H9 (cell line): ENCODE results near the gene ZNHIT2. TPM values are rescaled to one million over a fixed set of nuclear protein-coding genes. Genes with fewer than 3 reads are reported as not detected.

Experiments
- DNase-seq: peaks from one replicate; pipeline ENCODE4 v3.0.0-alpha.2; 2017
- H2AFZ ChIP-seq: one replicate; pipeline ENCODE4 v1.6.1; 2013; ENCODE audit warnings: mild to moderate bottlenecking, low read length, control low read depth, moderate library complexity
- H2AK5ac ChIP-seq: 2 replicates; pipeline ENCODE4 v1.6.1; 2013; ENCODE audit warnings: low read length, control low read depth, mixed read lengths; ENCODE audit not compliant: insufficient read length
- H2BK120ac ChIP-seq: one replicate; pipeline ENCODE4 v1.6.1; 2013; ENCODE audit warnings: low read depth, mild to moderate bottlenecking, low read length, control low read depth, inconsistent platforms; ENCODE audit not compliant: poor library complexity, severe bottlenecking
- H2BK12ac ChIP-seq: 2 replicates; pipeline ENCODE4 v1.6.1; 2013; ENCODE audit warnings: low read length, control low read depth, mixed read lengths, low read depth; ENCODE audit not compliant: insufficient read length
- H2BK15ac ChIP-seq: 2 replicates; pipeline ENCODE4 v1.6.1; 2013; ENCODE audit warnings: low read depth, low read length, control low read depth
- H2BK20ac ChIP-seq: one replicate; pipeline ENCODE4 v1.6.1; 2013; ENCODE audit warnings: low read depth, mild to moderate bottlenecking, low read length, control low read depth, inconsistent platforms; ENCODE audit not compliant: poor library complexity, severe bottlenecking
- H2BK5ac ChIP-seq: 2 replicates; pipeline ENCODE4 v1.6.1; 2013; ENCODE audit warnings: low read length, control low read depth, mixed read lengths; ENCODE audit not compliant: insufficient read length
- H3K14ac ChIP-seq: 2 replicates; pipeline ENCODE4 v1.6.1; 2013; ENCODE audit warnings: low read length, control low read depth; ENCODE audit not compliant: insufficient read depth
- H3K18ac ChIP-seq: 2 replicates; pipeline ENCODE4 v1.6.1; 2013; ENCODE audit warnings: low read depth, mild to moderate bottlenecking, mixed read lengths, low read length, control low read depth; ENCODE audit not compliant: insufficient read length
- H3K23ac ChIP-seq: 2 replicates; pipeline ENCODE4 v1.6.1; 2013; ENCODE audit warnings: low read length, control low read depth, mixed read lengths, low read depth; ENCODE audit not compliant: insufficient read length
- H3K23me2 ChIP-seq: 2 replicates; pipeline ENCODE4 v1.6.1; 2013; ENCODE audit warnings: low read depth, mild to moderate bottlenecking, mixed read lengths, low read length, control low read depth; ENCODE audit not compliant: insufficient read length, poor library complexity, severe bottlenecking
- H3K27ac ChIP-seq: 2 replicates; pipeline ENCODE4 v1.5.1; 2013; ENCODE audit warnings: low read length, control low read depth, mixed read lengths, low read depth; ENCODE audit not compliant: insufficient read length
- H3K27me3 ChIP-seq: 2 replicates; pipeline ENCODE4 v1.6.1; 2013; ENCODE audit warnings: low read length, control low read depth, inconsistent platforms; ENCODE audit not compliant: insufficient read depth
- H3K4ac ChIP-seq: 2 replicates; pipeline ENCODE4 v1.6.1; 2013; ENCODE audit warnings: low read depth, mild to moderate bottlenecking, control low read depth, inconsistent platforms, low read length, moderate library complexity
- H3K4me1 ChIP-seq: 2 replicates; pipeline ENCODE4 v1.6.1; 2013; ENCODE audit warnings: low read length, control low read depth, inconsistent platforms; ENCODE audit not compliant: insufficient read depth
- H3K4me2 ChIP-seq: 2 replicates; pipeline ENCODE4 v1.6.1; 2013; ENCODE audit warnings: low read length, control low read depth, mixed read lengths; ENCODE audit not compliant: insufficient read length, insufficient read depth
- H3K56ac ChIP-seq: 2 replicates; pipeline ENCODE4 v1.6.1; 2013; ENCODE audit warnings: low read depth, mild to moderate bottlenecking, mixed read lengths, low read length, control low read depth; ENCODE audit not compliant: insufficient read length
- H3K79me1 ChIP-seq: 2 replicates; pipeline ENCODE4 v1.6.1; 2013; ENCODE audit warnings: low read depth, mild to moderate bottlenecking, moderate library complexity, low read length, control low read depth, inconsistent platforms; ENCODE audit not compliant: insufficient read depth, poor library complexity, severe bottlenecking
- H3K79me2 ChIP-seq: 2 replicates; pipeline ENCODE4 v1.6.1; 2013; ENCODE audit warnings: low read length, control low read depth, inconsistent platforms; ENCODE audit not compliant: insufficient read depth
- H3K9ac ChIP-seq: 2 replicates; pipeline ENCODE4 v1.6.1; 2013; ENCODE audit warnings: low read length, control low read depth, mixed read lengths; ENCODE audit not compliant: insufficient read length; ENCODE audit errors: extremely low read depth
- H3K9me3 ChIP-seq: one replicate; pipeline ENCODE4 v1.6.1; 2013; ENCODE audit warnings: low read depth, low read length, inconsistent platforms; ENCODE audit not compliant: control insufficient read depth
- H3T11ph ChIP-seq: one replicate; pipeline ENCODE4 v1.6.1; 2013; ENCODE audit warnings: mild to moderate bottlenecking, low read length, control low read depth, inconsistent platforms
- H4K20me1 ChIP-seq: one replicate; pipeline ENCODE4 v1.6.1; 2013; ENCODE audit not compliant: control insufficient read depth, insufficient read length, insufficient read depth
- H4K5ac ChIP-seq: 2 replicates; pipeline ENCODE4 v1.6.1; 2013; ENCODE audit warnings: low read depth, mild to moderate bottlenecking, mixed read lengths, low read length, control low read depth; ENCODE audit not compliant: insufficient read length
- H4K8ac ChIP-seq: replicated peaks from 2 replicates; pipeline ENCODE4 v1.6.1; 2013; ENCODE audit warnings: low read length, control low read depth, mixed read lengths, low read depth; ENCODE audit not compliant: insufficient read length
- H4K91ac ChIP-seq: 2 replicates; pipeline ENCODE4 v1.6.1; 2013; ENCODE audit warnings: low read depth, mild to moderate bottlenecking, moderate library complexity, mixed read lengths, low read length, control low read depth; ENCODE audit not compliant: insufficient read length
- H3K27ac Mint-ChIP-seq, 3 experiments: 2 replicates in 2 of 3; 3 replicates in 1 of 3; pipeline ENCODE4 v1.8.0; 2020 to 2021; ENCODE audit warnings: mixed read lengths in 3 of 3, mild to moderate bottlenecking in 1 of 3, moderate library complexity in 1 of 3
- H3K27me3 Mint-ChIP-seq: 2 replicates; pipeline ENCODE4 v1.8.0; 2021; ENCODE audit warnings: low read depth, mild to moderate bottlenecking, moderate library complexity, mixed read lengths
- H3K36me3 Mint-ChIP-seq, 3 experiments: 2 replicates in 2 of 3; 3 replicates in 1 of 3; pipeline ENCODE4 v1.8.0; 2020 to 2021; ENCODE audit warnings: low read depth in 3 of 3, mixed read lengths in 3 of 3; ENCODE audit not compliant: insufficient read depth in 1 of 3
- H3K4me1 Mint-ChIP-seq, 2 experiments: 2 replicates each; pipeline ENCODE4 v1.8.0; 2020; ENCODE audit warnings: mixed read lengths in 2 of 2
- H3K4me3 Mint-ChIP-seq, 2 experiments: 2 replicates in 1 of 2; 3 replicates in 1 of 2; pipeline ENCODE4 v1.8.0; 2020 to 2021; ENCODE audit warnings: mild to moderate bottlenecking in 2 of 2, mixed read lengths in 2 of 2, moderate library complexity in 1 of 2
- H3K9me3 Mint-ChIP-seq, 2 experiments: 2 replicates in 1 of 2; 3 replicates in 1 of 2; pipeline ENCODE4 v1.8.0; 2020; ENCODE audit warnings: mild to moderate bottlenecking in 2 of 2, mixed read lengths in 2 of 2, moderate library complexity in 1 of 2
- WGBS: extraction: QIAGEN DNeasy Blood & Tissue Kit; methylation state at CpG from one replicate; pipeline ENCODE4 v1.1.7; 2013; ENCODE audit warnings: missing lambda C conversion rate, low lambda C conversion rate, mixed read lengths; ENCODE audit not compliant: insufficient read length; ENCODE audit errors: extremely low coverage; 5-methylcytosine and 5-hydroxymethylcytosine counted together
- total RNA-seq: library from RNA; stranded (reverse); gene quantifications from 2 replicates; pipeline ENCODE4 v1.2.1, GENCODE V29; 2021
- TF ChIP-seq, protein P1 (sequence below): fragments of 200-600 bp; sonication (generic); conservative IDR thresholded peaks from 3 replicates; pipeline ENCODE4 v1.8.0; 2021; ENCODE audit warnings: antibody characterized with exemption, mild to moderate bottlenecking

ZNHIT2 gene
- total RNA-seq, 1 experiment from 2014 or later = 18.3 TPM

GRCh38 chr11:65084598-65085375, 32.7 kb downstream of the ZNHIT2 start:
- Histone ChIP-seq H3K18ac (peak overlapping the region; percentile 69), H3K23me2 (peaks cover 12% of the 10 kb centered on the region), H3K4ac (no peak overlapping the region), H3K9ac (peak overlapping the region; percentile 93), H3K79me1 (peaks cover 3% of the 10 kb centered on the region), H4K5ac (no peak overlapping the region), H3T11ph (no peak overlapping the region), H2AK5ac (no peak overlapping the region), H3K23ac (no peak overlapping the region), H3K9me3 (no peaks in the 10 kb centered on the region), H4K20me1 (peaks cover 3% of the 10 kb centered on the region), H3K4me1 (no peaks in the 10 kb centered on the region), H3K4me2 (peak overlapping the region; percentile 79), H3K56ac (no peak overlapping the region), H2AFZ (no peak overlapping the region), H2BK12ac (no peak overlapping the region), H3K14ac (peak overlapping the region; percentile 85), H3K27ac (peak overlapping the region; percentile 79), H4K8ac (no peak overlapping the region), H3K79me2 (peaks cover 8% of the 10 kb centered on the region; the same call in 1 of the 2 replicates), H4K91ac (no peak overlapping the region), H2BK20ac (no peak overlapping the region), H2BK120ac (no peak overlapping the region), H3K27me3 (no peaks in the 10 kb centered on the region), H2BK15ac (no peak overlapping the region), H2BK5ac (no peak overlapping the region)
- TF ChIP-seq, protein P1, sequence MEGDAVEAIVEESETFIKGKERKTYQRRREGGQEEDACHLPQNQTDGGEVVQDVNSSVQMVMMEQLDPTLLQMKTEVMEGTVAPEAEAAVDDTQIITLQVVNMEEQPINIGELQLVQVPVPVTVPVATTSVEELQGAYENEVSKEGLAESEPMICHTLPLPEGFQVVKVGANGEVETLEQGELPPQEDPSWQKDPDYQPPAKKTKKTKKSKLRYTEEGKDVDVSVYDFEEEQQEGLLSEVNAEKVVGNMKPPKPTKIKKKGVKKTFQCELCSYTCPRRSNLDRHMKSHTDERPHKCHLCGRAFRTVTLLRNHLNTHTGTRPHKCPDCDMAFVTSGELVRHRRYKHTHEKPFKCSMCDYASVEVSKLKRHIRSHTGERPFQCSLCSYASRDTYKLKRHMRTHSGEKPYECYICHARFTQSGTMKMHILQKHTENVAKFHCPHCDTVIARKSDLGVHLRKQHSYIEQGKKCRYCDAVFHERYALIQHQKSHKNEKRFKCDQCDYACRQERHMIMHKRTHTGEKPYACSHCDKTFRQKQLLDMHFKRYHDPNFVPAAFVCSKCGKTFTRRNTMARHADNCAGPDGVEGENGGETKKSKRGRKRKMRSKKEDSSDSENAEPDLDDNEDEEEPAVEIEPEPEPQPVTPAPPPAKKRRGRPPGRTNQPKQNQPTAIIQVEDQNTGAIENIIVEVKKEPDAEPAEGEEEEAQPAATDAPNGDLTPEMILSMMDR = no peak
- H3K4me3 Mint-ChIP-seq = peak overlapping the region; percentile 97 to 99
- H3K9me3 Mint-ChIP-seq = no peaks in the 10 kb centered on the region; a peak in 1 of 5 replicates
- H3K27me3 Mint-ChIP-seq = no peaks in the 10 kb centered on the region
- peaks cover 14 to 16% of the 10 kb centered on the region in 2 experiments for H3K4me1 Mint-ChIP-seq
- DNase-seq = no peak
- peaks cover 23 to 68% (median 65%) of the 10 kb centered on the region in 3 experiments for H3K36me3 Mint-ChIP-seq
- no CpG with 5 or more reads among the region's 23 CpGs for WGBS
- peak overlapping the region; percentile 98 to 100 (median 99) for H3K27ac Mint-ChIP-seq
